ENCODE results near the gene ITGA11.
"Not testable (repeated sequence)": the region's sequence is repeated elsewhere in the genome, so short reads cannot be mapped to it uniquely, and the experiment has no call there.

ITGA11 gene

GRCh38 chr15:68410466-68411342 is 21.3 kb downstream of the ITGA11 start:
- no peak for DNase-seq

- no peak for DNase-seq
These were observed 22.1 kb downstream of the ITGA11 start for GRCh38 chr15:68409736-68410370.

DNA sequence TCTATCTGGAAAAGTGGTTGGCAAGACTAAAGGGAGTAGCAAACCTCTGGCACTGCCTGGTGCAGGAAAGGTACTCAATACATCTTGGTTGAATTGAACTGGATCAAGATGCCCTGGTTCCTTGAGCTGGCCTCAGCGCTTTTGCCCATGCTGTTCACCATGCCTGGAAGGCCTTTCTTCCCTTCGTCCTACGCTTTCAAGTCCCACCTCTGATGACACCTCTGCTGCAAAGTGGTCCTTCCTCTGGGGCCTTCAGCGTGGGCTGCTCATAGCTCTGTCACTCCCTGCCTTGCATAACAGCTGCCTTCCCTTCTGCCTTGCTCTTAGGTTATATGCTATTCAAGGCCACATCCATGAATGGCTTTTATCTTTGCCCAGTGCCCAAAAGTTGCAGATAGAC is 23.0 kb downstream of the ITGA11 start:
- no peak for DNase-seq

- DNase-seq, result no peak
These were observed 23.8 kb downstream of the ITGA11 start for GRCh38 chr15:68407886-68408881.

DNA sequence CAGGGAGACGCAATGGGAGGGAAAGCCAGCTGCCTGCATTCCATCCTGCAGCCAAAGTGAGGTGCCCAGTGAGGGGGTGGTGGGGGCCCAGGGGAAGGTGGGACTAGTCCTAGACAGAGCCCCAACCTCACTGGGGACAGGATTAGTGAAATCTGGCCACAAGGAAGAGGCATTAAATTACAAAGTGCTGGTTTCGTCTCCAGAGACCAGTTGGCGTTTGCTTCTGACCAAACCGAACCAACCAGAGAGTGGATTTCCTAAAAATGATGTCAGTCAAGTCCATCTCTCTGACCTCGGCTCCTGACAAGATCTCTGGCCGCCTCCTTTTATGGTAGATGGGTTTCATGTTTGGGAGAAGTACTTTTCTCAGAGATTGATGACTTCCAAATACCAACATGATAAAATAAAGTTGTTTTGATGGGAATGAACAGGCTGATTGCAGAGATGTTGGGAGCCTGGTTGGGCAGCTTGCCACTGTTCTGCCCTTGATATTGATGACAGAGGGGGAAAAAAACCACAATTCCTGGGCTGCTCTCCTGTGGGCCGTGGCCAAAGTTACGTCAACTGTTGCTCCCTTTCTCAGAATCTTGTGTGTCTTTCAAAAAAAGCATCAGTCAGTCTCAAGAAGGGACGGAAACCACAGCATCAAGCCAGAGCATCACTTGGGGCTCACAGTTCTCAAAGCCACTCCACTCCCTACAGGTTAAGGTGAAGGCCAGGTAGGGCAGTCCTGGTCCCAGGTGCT is 24.6 kb downstream of the ITGA11 start:
- no peak for DNase-seq

GRCh38 chr15:68405378-68406250 is 26.3 kb downstream of the ITGA11 start:
- no peak for DNase-seq

DNA sequence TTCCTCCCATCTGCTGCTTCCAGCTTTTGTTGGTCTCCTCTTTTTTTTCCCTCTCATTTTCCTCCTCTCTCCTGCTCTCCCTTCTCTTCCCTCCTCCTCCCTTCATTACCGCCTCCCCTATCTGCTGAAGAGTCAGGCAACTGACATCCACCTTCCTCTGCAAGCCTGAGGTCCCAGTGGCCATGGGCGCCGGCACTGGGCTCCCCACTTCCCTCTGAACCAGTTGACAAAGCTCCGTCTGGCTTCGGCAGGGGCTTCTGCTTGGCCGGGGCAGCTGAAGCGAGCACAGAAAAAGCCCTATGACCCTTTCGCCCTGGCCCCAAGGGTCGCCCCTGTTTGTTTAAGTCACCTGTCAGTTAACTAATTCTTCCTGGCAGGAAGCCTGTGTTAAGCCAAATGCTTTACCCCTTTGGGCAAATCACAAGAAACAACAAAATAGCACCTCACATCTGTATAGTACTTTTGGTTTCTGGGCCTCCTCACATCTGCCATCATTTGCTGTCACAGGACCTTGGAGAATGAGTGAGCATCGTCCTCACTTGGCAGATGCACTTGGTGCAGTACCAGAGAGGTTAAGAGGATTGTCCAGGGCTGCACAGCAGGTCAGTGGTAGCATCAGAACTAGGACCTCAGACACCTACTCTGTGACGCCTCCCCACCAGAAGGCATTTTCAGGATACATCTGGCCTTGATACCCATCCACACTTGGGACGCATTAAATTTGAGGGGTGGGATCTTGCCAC is 27.7 kb downstream of the ITGA11 start:
- DNase-seq, result no peak

GRCh38 chr15:68403161-68403941 is 28.6 kb downstream of the ITGA11 start:
- DNase-seq, result no peak

GRCh38 chr15:68402432-68403160 is 29.4 kb downstream of the ITGA11 start:
- no peak for DNase-seq

DNA sequence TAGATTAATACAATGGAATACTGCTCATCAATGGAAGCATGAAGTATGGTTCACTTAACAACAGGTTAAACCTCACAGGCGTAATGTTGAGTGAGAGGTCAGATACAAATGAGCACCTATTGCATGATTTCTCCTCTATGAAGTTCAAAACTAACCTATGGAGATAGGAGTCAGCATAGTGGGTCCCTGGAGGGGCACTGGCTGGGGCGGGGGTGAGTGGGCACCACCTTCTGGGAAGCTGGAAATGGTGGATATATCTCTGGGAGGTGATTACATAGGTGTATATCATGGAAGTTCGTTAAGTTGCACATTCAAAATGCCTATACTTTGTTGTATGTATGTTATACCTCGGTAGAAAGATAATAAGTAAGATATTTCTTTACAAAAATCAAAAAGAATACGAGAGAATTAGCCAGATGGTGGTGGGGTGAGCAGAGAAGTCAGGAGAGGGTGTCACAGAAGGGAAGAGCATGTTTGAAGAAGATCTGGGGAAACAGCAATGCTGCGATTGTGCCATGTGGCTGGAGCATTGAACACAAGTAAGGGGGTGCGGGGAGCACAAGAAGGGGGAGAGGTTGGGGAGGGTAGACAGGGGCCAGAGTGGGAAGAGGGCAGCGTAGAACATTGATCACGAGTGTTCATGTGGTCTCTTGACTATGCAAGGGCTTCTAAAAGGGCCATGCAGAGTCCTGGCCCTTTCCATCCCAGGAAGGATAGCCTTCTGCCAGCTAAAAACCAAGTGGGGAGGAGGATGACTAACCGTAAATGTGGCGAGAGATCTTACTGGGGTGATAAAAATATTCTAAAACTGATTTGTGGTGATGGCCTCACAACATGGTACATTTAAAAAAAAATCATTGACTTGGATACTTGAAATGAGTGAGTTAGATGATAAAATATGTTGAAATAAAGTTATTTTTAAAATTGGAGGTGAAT is 30.2 kb downstream of the ITGA11 start:
- no peak for DNase-seq

- no peak for DNase-seq
These were observed 31.9 kb downstream of the ITGA11 start for GRCh38 chr15:68400066-68400456.

DNA sequence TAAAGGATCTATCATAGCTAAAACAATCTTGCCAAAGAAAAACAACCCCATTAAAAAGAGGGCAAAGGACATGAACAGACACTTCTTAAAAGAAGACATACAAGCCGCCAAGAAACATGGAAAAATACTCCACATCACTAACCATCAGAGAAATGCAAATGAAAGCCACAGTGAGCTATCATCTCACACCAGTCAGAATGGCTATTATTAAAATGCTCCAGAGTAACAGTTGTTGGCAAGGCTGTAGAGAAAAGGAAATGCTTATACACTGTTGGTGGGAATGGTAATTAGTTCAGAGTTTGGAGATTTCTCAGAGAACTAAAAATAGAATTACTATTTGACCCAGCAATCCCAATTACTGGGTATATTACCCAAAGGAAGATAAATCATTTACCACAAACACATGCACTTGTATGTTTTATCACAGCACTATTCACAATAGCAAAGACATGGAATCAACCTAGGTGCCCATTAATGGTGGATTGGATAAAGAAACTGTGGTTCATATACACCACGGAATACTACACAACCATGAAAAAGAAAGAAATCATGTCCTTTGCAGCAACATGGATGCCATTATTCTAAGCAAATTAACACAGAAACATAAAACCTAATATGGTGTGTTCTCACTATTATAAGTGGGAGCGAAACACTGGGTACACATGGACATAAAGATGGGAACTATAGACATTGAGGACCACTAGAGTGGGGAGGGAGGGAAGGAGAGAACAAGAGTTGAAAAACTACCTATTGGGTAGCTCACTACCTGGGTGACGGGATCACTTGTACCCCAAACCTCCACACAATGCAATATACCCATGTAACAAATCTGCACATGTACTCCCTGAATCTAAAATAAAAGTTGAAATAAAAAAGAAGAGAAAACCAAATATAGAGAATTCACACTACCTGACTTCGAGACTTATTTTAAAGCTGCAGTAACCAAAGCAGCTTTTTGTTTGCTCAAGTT is 32.6 kb downstream of the ITGA11 start:
- no peak for DNase-seq

DNA sequence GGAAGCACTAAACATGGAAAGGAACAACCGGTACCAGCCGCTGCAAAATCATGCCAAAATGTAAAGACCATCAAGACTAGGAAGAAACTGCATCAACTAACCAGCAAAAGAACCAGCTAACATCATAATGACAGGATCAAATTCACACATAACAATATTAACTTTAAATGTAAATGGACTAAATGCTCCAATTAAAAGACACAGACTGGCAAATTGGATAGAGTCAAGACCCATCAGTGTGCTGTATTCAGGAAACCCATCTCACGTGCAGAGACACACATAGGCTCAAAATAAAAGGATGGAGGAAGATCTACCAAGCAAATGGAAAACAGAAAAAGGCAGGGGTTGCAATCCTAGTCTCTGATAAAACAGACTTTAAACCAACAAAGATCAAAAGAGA is 34.0 kb downstream of the ITGA11 start:
- DNase-seq, result not testable (repeated sequence)

DNA sequence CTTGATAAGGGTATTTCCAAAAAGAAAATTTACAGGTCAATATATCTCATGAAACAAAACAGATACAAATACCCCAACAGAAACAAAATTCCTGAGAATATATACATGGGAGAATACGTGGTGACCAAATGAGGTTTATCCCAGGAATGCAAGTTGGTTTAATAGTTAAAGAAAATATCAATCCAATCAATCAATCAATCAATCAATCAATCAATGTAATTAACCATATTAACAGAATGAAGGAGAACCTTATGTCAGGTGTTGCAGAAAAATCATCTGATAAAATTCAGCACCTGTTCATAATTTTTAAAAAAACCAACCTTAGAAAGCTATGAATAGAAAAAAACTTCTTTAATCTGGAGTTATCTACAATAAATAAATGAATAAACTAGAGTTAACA is 35.9 kb downstream of the ITGA11 start:
- DNase-seq, result no peak

DNA sequence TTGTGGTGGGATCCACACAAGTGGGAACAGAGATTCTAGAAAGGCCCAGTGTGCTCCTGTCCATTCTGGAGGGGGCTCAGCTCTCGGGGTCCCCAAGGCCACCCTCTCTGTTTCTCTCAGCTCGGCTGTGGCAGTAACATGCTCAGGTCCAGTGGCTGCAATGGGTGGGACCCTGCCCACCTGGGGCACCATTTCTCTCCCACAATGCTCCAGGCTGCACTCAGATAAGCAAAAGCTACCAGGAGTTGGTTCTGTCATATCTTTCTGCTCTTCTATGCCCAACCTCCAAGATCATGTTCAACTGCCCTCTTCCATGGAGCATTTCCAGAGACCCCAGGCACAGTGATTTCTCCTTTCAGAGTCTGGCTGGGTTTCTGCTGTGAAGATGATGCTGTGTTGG is 40.8 kb downstream of the ITGA11 start:
- DNase-seq, result no peak

- DNase-seq, result peak; percentile 13 to 20
These were observed 41.8 kb downstream of the ITGA11 start for GRCh38 chr15:68389936-68390817.
